H1 (cell line): ENCODE results near the gene INPP4B. TPM values are rescaled to one million over a fixed set of nuclear protein-coding genes. Genes with fewer than 3 reads are reported as not detected.

Experiments
- BRCA1 ChIP-seq: IDR thresholded peaks from 2 replicates; pipeline ENCODE4 v1.6.1; 2012; ENCODE audit warnings: low read depth, low read length, improper control_type of control experiment
- EP300 ChIP-seq, 2 experiments: IDR thresholded peaks; 1 replicate in 1 of 2; 2 replicates in 1 of 2; pipeline ENCODE4 v1.6.1; 2011 to 2012; ENCODE audit warnings: low read depth in 2 of 2, low read length in 2 of 2, mild to moderate bottlenecking in 2 of 2, borderline replicate concordance in 1 of 2, inconsistent platforms in 1 of 2, moderate library complexity in 1 of 2
- polyA plus RNA-seq, 7 experiments: library from polyadenylated mRNA; depleted of rRNA in 3 of 7; stranded (reverse) in 5 of 7; unstranded in 2 of 7; fragments of >200 nt in 5 of 7; fragments of 200-250 nt in 2 of 7; gene quantifications; 1 replicate in 5 of 7; 2 replicates in 1 of 7; 4 replicates in 1 of 7; pipeline versions ENCODE4 v1.2.1 to v1.2.3, GENCODE V29; 2011 to 2013; ENCODE audit warnings: missing spikeins in 2 of 7, mixed read lengths in 2 of 7
- total RNA-seq: library from RNA; stranded (reverse); fragmentation: NEBNext Ultra II Directional; extraction: Animal tissue kit (Norgen Biotek cat#: 25700); gene quantifications from 2 replicates; pipeline ENCODE4 v1.2.1, GENCODE V29; 2021
- TF ChIP-seq, protein P1 (sequence below): IDR thresholded peaks from 2 replicates; pipeline ENCODE4 v1.6.1; 2011; ENCODE audit warnings: low read depth, mild to moderate bottlenecking, low read length; ENCODE audit not compliant: insufficient read depth

Gene INPP4B
- total and polyA plus RNA-seq, 2 of the 8 experiments (the other 6 are each of a cell fraction or from before 2014, with no cell fraction given), result 0.11 to 0.54 TPM

GRCh38 chr4:142540483-142540804 lies 305.7 kb downstream of the INPP4B start (continued):
- TF ChIP-seq, protein P1, sequence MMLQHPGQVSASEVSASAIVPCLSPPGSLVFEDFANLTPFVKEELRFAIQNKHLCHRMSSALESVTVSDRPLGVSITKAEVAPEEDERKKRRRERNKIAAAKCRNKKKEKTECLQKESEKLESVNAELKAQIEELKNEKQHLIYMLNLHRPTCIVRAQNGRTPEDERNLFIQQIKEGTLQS, result no peak
- TF ChIP-seq EP300 (IDR thresholded peaks at IDR 0.05; ENCODE audit: borderline replicate concordance in 1 of 2, low read depth in 2 of 2, low read length in 2 of 2), result no peak
- TF ChIP-seq BRCA1, result no peak
